Osteocyte (in vitro differentiated cells): ENCODE measurements around the gene POLR1H. TPM values are rescaled to one million over a fixed set of nuclear protein-coding genes. Genes with fewer than 3 reads are reported as not detected.

Source experiments
- DNase-seq: peaks from one replicate; pipeline ENCODE4 v3.0.0; 2021; ENCODE audit warnings: mixed read lengths; ENCODE audit not compliant: unreplicated experiment; ENCODE audit errors: extremely low spot score
- H3K27ac Mint-ChIP-seq: one replicate; pipeline ENCODE4 v1.8.0; 2021; ENCODE audit warnings: mild to moderate bottlenecking, mixed read lengths; ENCODE audit not compliant: unreplicated experiment
- H3K27me3 Mint-ChIP-seq: one replicate; pipeline ENCODE4 v1.8.0; 2021; ENCODE audit warnings: mixed read lengths; ENCODE audit not compliant: unreplicated experiment
- H3K36me3 Mint-ChIP-seq: one replicate; pipeline ENCODE4 v1.8.0; 2021; ENCODE audit warnings: mixed read lengths; ENCODE audit not compliant: unreplicated experiment
- H3K4me1 Mint-ChIP-seq: one replicate; pipeline ENCODE4 v1.8.0; 2021; ENCODE audit warnings: mixed read lengths; ENCODE audit not compliant: unreplicated experiment
- H3K4me3 Mint-ChIP-seq: one replicate; pipeline ENCODE4 v1.8.0; 2021; ENCODE audit warnings: mild to moderate bottlenecking, moderate library complexity, mixed read lengths; ENCODE audit not compliant: unreplicated experiment
- H3K9me3 Mint-ChIP-seq: one replicate; pipeline ENCODE4 v1.8.0; 2021; ENCODE audit warnings: mixed read lengths; ENCODE audit not compliant: unreplicated experiment
- CTCF ChIP-seq: fragments of 200-600 bp; sonication (generic); IDR thresholded peaks from 2 replicates; pipeline ENCODE4 v1.5.0; 2021; ENCODE audit warnings: antibody characterized with exemption, mild to moderate bottlenecking, moderate library complexity
- total RNA-seq: library from RNA; stranded (reverse); gene quantifications from 2 replicates; pipeline ENCODE4 v1.2.1, GENCODE V29; 2021

Gene POLR1H
- total RNA-seq, 1 donor from 2014 or later: 20.1 TPM

GRCh38 chr6:30041221-30041620, 19.8 kb upstream of the POLR1H start:
- no peak overlapping the region for H3K4me3 Mint-ChIP-seq
- H3K27ac Mint-ChIP-seq: no peak overlapping the region
- no peak for DNase-seq
- no peaks in the 10 kb centered on the region for H3K36me3 Mint-ChIP-seq
- peaks cover 11% of the 10 kb centered on the region for H3K4me1 Mint-ChIP-seq
- TF ChIP-seq CTCF: no peak
- H3K27me3 Mint-ChIP-seq: no peaks in the 10 kb centered on the region
- no peaks in the 10 kb centered on the region for H3K9me3 Mint-ChIP-seq

GRCh38 chr6:30041821-30042220, 19.2 kb upstream of the POLR1H start:
- H3K27me3 Mint-ChIP-seq: no peaks in the 10 kb centered on the region
- H3K4me3 Mint-ChIP-seq: no peak overlapping the region
- H3K9me3 Mint-ChIP-seq: no peaks in the 10 kb centered on the region
- no peak for TF ChIP-seq CTCF
- H3K36me3 Mint-ChIP-seq: no peaks in the 10 kb centered on the region
- H3K4me1 Mint-ChIP-seq: peaks cover 11% of the 10 kb centered on the region
- DNase-seq: no peak
- no peak overlapping the region for H3K27ac Mint-ChIP-seq

GRCh38 chr6:30042476-30042875, 18.6 kb upstream of the POLR1H start:
- no peak for DNase-seq
- no peak for TF ChIP-seq CTCF
- Mint-ChIP-seq H3K27ac (no peak overlapping the region), H3K27me3 (no peaks in the 10 kb centered on the region), H3K4me3 (no peak overlapping the region), H3K9me3 (no peaks in the 10 kb centered on the region), H3K4me1 (peaks cover 11% of the 10 kb centered on the region), H3K36me3 (no peaks in the 10 kb centered on the region)

GRCh38 chr6:30042914-30043313, 18.2 kb upstream of the POLR1H start:
- Mint-ChIP-seq H3K4me1 (peaks cover 11% of the 10 kb centered on the region), H3K9me3 (no peaks in the 10 kb centered on the region)
- TF ChIP-seq CTCF: no peak

GRCh38 chr6:30043744-30044143, 17.3 kb upstream of the POLR1H start:
- no peak for DNase-seq
- Mint-ChIP-seq H3K4me1 (peaks cover 11% of the 10 kb centered on the region), H3K27ac (no peak overlapping the region), H3K27me3 (no peaks in the 10 kb centered on the region), H3K9me3 (no peaks in the 10 kb centered on the region), H3K4me3 (no peak overlapping the region), H3K36me3 (no peaks in the 10 kb centered on the region)
- no peak for TF ChIP-seq CTCF

More at GRCh38 chr6:30042914-30043313, 18.2 kb upstream of the POLR1H start:
- Mint-ChIP-seq H3K27me3 (no peaks in the 10 kb centered on the region), H3K4me3 (no peak overlapping the region), H3K36me3 (no peaks in the 10 kb centered on the region), H3K27ac (no peak overlapping the region)
- no peak for DNase-seq
